SU-DHL-6 (cell line): ENCODE results near the gene ABTB2.

Experiments used
- CTCF ChIP-seq: fragments of 200-600 bp; sonication (generic); IDR thresholded peaks from one replicate; pipeline ENCODE4 v1.5.1; 2017; ENCODE audit warnings: antibody characterized with exemption, mild to moderate bottlenecking, low read length, moderate library complexity; ENCODE audit not compliant: insufficient read depth, poor library complexity, severe bottlenecking
- EZH2phosphoT487 ChIP-seq: fragments of 200-600 bp; sonication (generic), shearing (Covaris generic); conservative IDR thresholded peaks from 2 replicates; pipeline ENCODE4 v1.6.1; 2018; ENCODE audit warnings: mild to moderate bottlenecking, antibody characterized with exemption, low read length, moderate library complexity, mixed read lengths

- TF ChIP-seq CTCF = no peak
- TF ChIP-seq EZH2phosphoT487 = no peak
Observed at GRCh38 chr11:34335331-34335730, 22.5 kb downstream of the ABTB2 start.
